Ecto neural progenitor cell (in vitro differentiated cells): ENCODE results near the gene ADGRL1.
"Not testable (repeated sequence)": the region's sequence is repeated elsewhere in the genome, so short reads cannot be mapped to it uniquely, and the experiment has no call there.

Experiments used
- DNase-seq: peaks from one replicate; pipeline ENCODE4 v3.0.0-alpha.2; 2018; ENCODE audit warnings: low spot score

Gene ADGRL1

DNA sequence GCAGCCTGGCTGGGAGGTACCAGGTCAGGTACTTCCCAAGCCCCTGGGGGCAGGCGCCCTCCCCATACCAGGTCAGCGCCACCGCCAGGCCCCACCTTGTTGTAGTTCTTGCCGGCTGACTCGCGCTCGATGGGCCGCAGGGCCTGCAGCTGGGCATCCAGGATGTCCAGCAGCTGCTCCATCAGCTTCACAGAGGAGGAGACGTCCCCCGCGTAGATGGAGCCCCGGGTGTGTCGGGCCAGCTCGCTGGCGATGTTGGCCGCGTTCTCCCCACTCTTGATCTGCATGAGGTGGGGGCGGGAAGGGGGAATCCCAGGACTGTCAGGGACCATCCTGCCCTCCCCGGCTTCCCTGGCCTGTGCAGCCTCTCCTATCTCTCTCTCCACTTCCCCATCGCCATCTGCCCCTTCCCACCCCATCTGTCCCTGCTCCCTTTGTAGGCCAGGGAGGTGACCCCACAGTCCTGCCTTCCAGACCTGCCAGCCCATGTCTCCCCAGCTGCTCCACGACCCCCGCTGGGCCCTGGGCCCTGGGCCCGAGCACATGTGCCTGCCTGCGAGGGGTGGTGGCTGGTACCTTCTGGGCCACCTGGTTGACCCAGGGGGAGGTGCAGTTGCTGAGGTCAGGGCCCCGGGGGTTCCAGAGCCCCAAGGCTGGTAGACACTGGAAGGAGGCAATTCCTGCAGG is 45.8 kb downstream of the ADGRL1 start:
- DNase-seq = no peak

DNA sequence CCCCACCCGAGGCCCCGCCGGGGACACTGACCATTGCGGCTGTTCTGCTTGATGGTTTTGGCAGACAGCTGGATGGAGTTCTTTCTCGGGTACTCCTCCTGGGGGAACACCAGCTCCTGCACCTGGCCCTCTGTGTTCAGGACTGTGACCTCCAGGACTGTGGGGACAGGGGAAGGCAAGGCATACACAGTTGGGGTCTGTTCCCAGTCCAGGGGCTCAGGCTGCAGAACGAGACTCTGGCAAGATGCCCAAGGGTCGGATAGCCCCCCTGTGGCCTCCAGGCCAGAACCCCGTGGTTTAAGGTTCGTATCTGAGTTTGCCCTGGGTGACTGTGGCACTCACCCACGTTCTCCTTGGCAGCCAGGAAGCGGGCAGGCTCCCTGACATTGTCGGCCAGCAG is 46.9 kb downstream of the ADGRL1 start:
- DNase-seq = no peak

DNA sequence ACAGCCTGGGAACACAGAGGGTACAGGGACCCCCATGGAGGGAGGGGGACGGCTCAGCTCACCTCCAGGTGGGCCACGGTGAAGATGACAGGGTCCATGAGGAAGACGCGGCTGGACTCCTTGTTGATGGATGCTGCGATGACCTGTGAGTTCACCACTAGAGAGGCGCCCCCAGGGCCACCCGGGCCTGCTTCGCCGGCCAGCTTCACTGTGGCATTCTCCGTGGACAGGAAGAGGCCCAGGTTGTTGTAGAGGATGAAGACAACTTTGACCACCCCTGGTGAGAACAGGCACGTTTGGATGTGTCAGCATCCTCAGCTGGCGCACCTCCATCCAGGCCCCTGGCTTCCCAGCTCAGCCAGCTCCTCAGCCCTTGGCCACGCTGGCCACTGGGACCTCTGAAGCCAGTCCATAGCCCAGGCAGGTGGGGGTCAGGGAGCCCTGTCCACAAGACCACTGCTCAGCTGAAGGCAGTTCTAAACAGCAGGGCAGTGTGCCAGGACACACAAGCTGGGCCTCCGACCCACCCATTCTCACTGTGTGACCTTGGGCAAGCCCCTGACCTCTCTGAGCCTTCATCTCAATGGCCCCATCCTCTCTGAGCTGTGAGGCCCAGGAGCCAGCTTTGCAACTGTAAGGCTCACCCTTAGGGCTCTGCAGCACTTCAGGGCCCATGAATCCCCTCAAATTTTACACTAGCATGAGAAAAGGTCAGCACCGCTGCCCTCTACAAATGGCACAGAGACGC is 47.5 kb downstream of the ADGRL1 start:
- no peak for DNase-seq

DNA sequence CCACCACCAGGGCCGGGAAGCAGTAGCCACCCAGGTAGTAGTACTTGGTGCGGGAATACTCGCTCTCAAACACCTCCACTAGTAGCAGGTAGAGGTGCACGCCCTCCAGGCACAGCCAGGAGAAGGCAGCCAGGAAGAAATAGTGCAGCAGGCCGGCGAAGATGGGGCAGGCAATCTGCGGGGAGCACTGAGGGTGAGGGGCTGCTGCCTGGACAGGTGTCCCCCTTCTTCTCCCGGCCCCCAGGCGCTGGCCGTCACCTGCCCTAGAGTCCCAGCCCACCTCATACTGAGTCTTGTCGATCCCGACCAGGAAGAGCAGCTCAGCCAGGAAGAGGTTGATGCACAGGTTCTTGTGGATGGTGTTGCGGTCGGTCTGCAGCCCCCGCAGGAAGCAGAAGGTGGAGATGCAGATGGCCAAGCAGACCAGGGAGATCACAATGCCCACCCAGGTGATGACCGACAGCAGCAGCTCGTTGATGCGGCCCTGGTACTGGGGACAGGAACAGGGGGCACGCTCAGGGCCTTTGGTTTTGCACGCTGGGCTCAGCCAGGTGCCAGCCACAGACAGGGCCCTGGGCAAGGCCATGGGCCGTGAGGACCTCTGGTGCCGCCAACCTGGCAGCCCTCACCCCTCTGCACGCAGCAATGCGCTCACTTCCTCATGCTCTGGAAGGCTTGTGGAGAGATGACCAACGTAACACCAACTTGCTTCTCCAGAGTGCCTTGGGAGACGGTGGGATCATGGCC is 48.8 kb downstream of the ADGRL1 start:
- DNase-seq = no peak

DNA sequence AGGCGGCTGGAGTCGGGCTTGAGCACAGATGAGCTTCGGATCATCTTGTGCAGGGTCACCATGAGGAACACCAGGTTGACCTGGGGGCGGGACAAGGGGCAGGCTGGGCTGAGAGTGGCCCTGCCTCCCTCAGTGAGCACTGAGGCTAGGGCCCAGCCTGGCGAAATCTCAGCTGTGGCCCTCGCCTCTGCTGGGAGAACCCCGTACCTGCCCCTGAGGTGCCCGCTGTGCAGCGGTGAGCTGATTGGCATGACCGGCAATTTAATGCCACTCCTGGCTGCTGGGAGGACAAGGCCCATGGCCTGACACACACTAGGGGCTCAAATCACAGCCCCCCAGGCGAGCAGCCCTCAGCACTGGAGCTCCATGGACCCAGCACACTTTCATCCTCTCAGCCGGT is 49.8 kb downstream of the ADGRL1 start:
- DNase-seq = no peak

DNA sequence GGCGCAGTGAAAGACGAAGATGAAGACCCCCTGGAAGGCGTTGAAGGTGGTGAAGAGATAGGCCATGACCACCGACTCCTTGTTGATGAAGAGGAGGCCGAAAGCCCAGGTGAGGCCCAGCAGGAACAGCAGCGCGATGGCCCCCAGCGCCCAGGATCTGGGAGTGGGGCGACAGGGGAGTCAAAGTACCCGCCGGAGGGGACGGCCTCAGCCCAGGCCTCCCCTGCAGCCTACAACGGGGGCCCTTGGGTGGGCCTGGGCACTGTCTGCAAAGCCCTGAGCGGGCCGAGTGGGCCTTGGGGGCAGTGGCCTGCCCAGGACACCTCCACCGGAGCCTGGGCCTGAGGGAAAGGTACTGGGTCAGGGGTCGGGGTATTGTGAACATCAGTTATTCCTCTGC is 50.6 kb downstream of the ADGRL1 start:
- DNase-seq = no peak

DNA sequence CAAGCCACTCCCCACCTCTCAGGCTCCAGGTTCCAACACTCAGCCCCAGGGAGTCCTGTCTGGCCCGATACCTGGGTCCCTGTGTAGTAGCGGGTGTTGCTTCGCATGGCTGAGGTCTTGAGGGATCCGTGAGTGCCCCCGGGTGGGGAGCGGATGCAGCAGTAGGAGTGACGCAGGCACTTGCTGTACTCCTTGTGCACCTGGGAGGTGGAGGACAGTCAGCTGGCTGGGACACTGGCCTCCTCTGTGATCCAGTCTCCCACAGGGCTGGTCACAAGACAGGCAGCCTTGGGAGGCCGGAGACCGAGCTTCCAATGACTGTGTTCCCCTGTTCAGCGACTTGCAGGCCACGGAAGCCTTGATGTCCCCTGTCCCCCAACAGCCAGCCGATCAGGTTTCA is 53.3 kb downstream of the ADGRL1 start:
- no peak for DNase-seq

DNA sequence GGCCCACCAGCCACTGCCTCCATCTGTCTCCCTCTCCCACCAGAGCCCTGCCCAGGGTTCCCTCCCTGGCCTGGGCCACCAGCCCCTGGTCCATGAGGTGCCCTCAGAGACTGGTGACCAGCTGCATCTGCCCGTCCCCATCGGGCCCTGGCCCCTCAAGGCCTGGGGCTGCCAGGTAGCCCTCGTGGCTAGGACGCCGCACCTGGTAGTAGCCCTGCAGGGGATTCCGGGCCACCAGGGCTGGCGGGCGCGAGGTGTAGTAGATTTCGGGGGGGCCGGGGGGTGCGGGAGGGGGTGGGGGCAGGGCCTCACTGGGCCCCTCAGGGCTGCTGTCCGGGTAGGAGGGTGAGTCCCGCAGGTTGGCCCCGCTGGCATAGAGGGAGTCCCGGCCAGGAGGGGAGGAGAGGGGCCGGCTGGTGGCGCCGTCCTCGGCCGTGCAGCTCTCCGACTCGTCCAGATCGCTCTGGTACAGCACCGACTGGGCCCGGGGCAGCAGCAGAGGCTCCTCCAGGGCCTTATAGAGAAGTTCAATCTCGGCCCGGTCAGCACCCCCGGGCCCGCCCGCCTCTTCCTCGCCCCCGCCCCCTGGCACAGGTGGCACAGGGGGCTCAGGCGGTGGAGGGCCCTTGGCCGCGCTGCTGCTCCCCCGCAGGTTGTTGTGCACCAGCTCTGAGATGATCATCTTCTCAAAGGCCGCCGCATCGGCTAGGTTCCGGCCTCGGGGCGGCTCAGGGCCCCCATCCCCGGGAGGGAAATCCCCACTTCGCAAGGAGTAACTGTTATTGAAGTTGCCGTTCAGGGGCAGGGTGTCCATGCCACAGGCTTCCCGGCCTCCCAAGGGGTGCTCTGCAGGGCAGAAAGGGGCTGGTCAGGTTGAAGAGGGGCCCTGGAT is 55.0 kb downstream of the ADGRL1 start:
- no peak for DNase-seq

DNA sequence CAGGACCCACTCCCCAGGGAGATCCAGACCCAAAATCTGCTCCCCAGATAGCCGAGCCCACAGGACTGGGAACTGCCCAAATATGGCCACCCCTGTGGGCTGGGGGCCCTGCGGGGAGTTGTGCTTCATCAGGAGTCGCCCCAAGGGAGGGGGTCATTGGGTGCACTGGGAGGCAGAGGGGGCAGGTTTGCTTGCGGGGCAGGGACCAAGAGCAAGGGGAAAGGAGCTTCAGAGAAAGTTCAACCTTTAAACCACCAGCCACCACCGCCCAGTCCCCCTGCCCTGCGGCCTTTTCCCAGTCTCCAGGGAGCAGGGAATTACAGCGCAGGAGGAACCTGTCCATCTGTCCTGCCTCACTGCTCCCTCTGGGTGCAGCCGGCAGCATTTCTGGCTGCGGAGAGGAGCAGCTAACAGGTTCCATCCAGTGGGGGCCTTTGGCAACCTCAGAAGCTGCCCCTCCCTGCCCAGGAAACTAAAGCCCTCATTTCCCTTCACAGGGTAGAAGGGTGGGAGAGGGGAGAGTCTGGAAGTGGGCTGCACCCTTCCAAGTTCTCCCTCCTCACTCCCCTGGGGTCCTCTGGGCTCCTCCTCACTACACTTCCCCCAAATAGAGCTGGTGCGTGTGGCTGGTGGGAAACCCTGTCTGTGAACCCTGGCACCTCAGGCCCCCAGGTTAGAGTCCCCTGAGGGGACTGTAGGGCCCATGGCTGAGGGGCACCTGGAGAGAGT is 55.8 kb downstream of the ADGRL1 start:
- no peak for DNase-seq

DNA sequence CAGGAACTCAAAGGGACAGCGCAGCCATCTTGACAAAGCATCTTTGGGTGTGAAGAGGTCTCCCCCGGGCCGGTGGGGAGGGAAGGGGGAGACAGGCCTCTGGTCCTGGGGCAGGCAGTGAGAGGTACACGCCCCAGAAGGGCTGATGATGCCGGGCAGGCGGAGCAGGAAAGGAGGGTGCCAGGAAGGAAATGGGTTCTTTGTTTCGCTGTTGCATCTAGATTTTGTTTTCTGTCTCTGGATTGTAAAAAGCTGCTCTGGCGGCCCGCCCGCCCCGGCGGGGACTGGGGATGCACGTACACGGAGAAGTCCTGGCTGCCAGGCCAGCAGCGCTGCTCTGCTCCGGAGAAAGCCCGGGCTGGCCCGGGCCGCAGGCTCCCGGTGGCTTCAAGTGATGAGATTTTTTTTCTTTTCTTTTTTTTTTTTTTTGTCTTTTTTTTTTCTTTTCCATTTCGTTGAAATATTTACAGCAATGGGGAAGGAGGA is 56.4 kb downstream of the ADGRL1 start:
- DNase-seq = no peak

DNA sequence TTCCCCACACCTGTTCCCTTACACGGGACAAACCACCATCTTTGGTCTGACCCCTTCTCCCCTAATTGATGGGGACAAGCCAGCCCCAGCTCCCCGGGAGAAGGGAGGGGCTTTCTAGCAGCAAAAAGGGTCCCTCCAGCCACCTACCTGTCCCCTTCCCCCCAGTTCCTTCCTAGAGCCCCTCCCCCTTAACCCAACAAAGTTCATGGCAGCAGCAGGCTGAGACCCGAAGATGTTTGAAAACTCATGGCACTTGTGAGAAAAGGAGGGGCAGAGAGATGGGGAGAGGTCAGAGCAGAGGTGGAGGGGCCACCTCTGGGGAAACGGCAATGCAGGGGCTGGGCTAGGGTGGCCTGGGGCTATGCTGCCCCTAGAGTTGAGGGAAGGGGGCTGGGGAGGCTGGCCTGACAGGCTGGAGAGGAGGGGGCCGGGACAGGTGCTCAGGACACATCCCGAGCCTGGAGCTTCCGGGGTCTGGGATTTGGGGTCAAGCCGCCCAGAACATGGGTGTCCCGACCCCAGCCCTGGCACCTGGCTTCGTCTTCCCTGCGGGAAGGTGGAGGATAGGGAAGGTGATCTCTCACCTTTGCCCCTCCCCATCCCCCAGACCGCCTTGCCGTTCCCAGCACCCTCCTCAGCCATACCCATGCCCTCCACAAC is 57.1 kb downstream of the ADGRL1 start:
- no peak for DNase-seq

DNA sequence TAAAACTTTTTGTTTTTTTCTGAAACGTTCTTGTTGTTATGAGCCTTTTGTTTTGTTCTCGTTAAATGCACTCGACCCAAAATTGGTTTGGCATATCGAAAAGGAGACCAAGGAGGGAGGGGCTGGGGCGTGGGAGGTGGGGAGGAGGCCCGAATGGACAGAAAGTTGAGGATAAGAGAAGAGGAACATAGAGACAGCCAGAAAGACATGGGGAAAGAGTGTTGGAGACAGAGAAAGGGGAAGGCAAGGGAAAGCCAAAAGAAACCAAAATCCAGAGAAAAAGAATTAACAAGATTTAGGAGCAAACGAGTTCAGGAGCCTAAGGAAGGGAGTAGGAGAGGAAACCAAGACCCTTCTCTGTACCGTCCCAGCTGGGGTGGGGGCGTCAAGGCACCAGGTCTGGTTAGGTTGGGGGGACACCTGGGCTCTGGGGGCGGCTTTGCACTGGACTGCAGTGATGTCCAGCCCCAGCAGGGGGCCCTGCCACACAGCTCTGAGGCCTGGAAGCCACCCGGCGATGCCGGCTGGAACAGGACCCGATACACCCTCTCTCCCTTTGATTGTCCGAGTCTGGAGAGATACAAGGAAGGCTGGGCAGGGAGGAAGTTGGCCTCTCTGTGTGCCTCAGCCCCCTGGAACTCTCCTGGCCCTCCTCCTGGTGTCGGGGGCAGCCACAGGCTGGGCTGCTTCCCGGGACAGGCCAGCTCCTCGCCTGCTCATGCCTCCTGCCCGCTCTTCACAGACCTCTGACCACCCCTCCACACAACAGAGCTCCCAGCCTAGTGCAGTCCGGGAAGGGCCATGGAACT is 58.0 kb downstream of the ADGRL1 start:
- peak; percentile 75 for DNase-seq

DNA sequence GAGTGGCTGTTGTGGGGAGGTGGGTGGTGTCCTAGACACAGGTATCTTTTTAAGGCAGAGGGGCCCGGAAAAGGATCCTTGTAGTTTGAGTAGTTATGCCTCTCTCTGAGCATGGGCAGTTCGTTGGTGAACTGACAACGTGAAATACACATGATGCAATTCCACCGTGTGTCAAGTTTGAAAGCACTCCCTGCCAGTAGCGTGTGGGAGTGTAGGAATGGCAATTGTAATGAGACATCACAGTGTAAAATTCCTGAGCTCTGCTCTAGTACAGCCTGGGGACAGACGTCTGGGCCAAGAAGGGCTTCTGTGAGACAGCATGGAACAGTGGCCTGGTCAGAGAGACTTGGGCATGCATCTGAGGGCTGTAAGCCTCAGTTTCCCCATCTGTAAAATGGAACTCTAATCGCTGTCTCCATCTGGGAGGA is 59.2 kb downstream of the ADGRL1 start:
- DNase-seq = no peak

DNA sequence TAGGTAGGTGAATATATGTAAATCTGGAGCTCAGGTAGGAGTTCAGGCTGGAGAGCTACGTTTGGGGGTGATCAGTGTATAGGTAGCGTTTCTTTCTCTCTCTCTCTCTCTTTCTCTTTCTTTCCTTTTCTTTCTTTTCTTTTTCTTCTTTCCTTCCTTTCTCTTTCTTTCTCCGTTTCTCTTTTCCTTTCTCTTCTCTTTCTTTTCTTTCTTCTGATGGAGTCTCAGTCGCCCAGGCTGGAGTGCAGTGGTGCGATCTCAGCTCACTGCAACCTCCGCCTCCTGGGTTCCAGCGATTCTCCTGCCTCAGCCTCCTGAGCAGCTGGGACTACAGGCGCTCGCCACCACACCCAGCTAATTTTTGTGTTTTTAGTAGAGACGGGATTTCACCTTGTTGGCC is 59.8 kb downstream of the ADGRL1 start:
- not testable (repeated sequence) for DNase-seq

DNA sequence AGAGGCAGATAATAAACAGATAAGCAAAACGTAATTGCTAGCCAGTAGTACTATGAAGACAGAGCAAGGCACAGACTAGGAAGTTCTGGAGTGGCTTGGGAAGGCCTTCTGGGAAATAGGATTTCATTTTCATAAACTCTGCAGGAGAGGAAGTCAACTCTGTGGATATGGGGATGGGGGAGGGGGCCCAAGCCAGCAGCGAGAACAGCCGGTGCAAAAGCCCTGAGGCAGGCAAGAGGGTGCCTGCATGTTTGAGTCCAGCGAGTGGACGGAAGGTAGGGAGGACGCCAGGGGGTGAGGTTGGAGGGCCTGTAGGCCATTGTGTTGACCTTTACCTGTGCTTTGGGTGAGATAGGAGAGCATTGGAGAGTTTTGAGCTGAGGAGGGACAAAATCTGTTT is 60.6 kb downstream of the ADGRL1 start:
- DNase-seq = no peak

DNA sequence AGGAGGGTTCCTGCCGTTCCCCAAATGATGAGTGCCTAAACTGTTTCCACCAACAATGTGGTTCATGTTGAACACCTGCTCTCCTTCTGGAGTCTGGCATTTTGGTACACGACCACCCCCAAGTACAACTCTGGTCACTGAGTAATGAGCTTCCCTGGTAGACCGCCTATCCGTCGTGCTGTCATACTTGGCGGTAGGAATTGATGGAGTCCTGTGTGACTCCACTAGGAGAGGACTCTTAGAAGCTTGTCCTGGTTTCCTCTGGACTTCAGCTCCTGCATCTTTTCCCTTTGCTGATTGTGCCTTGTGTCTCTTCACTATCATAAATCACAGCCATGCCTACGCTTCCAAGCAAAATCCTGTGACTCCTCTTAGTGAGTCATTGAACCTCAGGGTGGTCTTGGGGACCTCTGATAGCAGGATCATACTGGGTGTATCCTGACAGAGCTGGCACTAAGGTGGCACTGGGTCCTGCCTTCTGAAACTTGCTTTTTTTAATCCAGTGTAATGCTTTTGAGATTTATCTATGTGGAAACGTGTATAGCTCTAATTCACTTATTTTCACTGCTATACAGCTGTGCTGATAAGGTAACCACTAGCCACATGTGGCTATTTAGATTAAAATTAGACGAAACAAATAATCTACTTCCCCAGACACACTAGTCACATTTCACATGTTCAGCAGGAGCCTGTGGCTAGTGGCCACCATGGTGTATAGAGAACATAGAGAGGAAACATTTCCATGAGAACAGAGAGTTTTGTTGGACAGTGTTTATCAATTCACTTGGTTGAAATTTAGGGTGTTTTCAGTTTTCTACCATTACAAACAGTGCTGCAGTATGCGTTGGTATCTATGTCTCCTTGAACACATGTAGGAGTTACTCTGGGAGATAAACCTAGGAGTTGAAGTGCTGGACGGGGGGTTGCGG is 63.4 kb downstream of the ADGRL1 start:
- no peak for DNase-seq

DNA sequence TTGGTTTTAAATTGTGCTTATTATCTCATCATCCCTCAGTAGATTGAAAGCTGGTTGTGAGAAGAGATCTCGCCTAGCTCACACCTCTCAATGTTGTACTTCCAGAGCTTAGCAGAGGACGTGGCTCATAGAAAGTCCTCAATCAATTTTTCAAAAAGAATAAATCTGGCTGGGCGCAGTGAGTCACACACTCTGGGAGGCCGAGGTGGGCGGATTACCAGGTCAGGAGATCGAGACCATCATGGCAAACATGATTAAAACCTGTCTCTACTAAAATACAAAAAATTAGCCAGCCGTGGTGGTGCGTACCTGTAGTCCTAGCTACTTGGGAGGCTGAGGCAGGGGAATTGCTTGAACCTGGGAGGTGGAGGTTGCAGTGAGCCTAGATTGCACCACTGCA is 64.9 kb downstream of the ADGRL1 start:
- DNase-seq = no peak

DNA sequence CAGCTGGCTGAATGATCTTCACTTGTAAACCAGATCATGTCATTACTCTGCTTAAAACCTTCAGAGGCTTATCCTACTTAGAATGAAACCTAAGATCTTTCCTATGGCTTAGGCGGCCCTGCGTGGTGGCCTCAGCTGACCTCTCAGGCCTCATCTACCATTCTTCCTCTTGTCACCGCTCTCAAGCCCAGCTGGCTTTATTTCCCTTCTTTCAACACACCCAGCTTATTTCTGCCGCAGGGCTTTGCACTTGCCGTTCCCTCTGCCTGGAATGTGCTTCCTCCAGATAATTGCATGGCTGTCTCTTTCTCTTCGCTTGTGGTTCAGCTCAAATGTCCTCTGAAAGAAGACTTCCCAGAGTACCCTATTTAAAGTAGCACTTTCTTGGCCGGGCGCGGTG is 66.0 kb downstream of the ADGRL1 start:
- DNase-seq = peak; percentile 73
